Fibroblast of mammary gland (primary cell): ENCODE data around the gene MACF1.
"Not testable (repeated sequence)": the region's sequence is repeated elsewhere in the genome, so short reads cannot be mapped to it uniquely, and the experiment has no call there.

ENCODE experiments used
- DNase-seq: peaks from one replicate; pipeline ENCODE4 v3.0.0-alpha.2; 2010; ENCODE audit warnings: low read depth
- H3K4me3 ChIP-seq: 2 replicates; pipeline ENCODE4 v1.5.1; 2011; ENCODE audit warnings: low read depth, mild to moderate bottlenecking, low read length, moderate library complexity; ENCODE audit not compliant: control insufficient read depth
- CTCF ChIP-seq: conservative IDR thresholded peaks from 2 replicates; pipeline ENCODE4 v1.5.1; 2011; ENCODE audit warnings: low read depth, low read length, inconsistent platforms; ENCODE audit not compliant: control insufficient read depth, insufficient read depth

MACF1 gene

GRCh38 chr1:39196244-39197215 is 8.0 kb upstream of the MACF1 start:
- DNase-seq, result peak; percentile 62
- TF ChIP-seq CTCF, result no peak
- no peak overlapping the region for H3K4me3 ChIP-seq

- H3K4me3 ChIP-seq, result no peak overlapping the region
- DNase-seq, result no peak
- no peak for TF ChIP-seq CTCF
These were observed 4.9 kb upstream of the MACF1 start for GRCh38 chr1:39199593-39199992.

GRCh38 chr1:39205102-39205780 is 746 bp downstream of the MACF1 start:
- DNase-seq, result peak; percentile 77
- no peak for TF ChIP-seq CTCF
- H3K4me3 ChIP-seq, result peak overlapping the region; percentile 69

GRCh38 chr1:39205781-39206464 is 1.4 kb downstream of the MACF1 start:
- DNase-seq, result no peak
- peak overlapping the region; percentile 69 for H3K4me3 ChIP-seq
- TF ChIP-seq CTCF, result no peak

GRCh38 chr1:39208360-39208759 is 3.9 kb downstream of the MACF1 start:
- not testable (repeated sequence) for H3K4me3 ChIP-seq, DNase-seq

GRCh38 chr1:39210649-39211048 is 6.2 kb downstream of the MACF1 start:
- no peak for TF ChIP-seq CTCF
- no peak overlapping the region for H3K4me3 ChIP-seq
- no peak for DNase-seq
